Fibroblast of skin of left quadriceps (primary cell): ENCODE data around the gene LMO2.
"Not testable (repeated sequence)": the region's sequence is repeated elsewhere in the genome, so short reads cannot be mapped to it uniquely, and the experiment has no call there.

Experiments
- DNase-seq, 2 experiments: peaks; one replicate each; pipeline ENCODE4 v3.0.0-alpha.2; 2013; ENCODE audit warnings: low read depth in 2 of 2

LMO2 gene

DNA sequence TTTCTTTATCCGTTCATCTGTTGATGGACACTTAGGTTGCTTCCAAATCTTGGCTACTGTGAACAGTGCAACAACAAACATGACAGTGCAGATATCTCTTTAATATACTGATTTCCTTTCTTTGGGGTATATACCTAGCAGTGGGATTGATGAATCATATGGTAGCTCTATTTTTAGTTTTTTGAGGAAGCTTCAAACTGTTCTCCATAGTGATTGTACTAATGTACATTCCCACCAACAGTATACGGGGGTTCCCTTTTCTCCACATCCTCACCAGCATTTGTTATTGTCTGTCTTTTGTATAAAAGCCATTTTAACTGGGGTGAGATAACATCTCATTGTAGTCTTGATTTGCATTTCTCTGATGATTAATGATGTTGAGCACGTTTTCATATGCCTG lies 68.9 kb downstream of the LMO2 start:
- DNase-seq: not testable (repeated sequence)

DNA sequence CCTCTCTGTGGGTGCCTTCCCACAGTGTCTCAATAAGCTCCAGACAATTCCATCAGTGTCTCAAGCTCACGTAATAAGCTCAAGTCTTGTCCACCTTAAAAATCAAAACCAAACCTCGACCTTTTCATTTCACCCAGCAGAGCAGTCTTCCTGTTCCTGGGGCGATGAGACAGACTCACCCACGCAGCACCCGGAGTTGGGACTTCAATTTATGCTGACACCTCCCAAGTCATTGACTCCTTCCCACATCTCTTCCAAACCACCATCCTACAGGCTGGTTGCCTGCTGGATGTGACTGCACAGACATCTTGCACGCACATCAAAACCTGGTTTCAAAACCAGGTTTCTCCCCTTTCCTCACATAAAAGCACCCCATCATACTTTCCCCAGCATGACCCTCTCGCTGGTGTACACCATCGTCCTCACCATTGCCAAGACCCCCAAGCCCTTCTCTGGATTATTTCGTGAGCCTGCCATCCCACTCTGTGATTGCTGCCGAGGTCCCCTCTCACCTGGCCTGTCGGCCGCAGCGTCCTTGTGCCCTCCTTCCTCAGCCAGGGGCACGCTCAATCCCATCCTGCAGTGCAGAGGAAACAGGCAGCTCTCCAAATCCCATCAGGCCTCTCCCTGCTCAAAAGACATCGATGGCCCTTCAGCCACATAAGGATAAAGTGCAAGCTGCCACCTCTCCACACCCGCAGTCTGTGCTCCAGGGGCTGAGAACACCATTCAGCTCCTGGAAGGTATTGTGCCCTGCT lies 72.4 kb downstream of the LMO2 start:
- no peak for DNase-seq
